Testis (tissue), 2 donors: ENCODE results near the gene ELOVL3.
"Not testable (repeated sequence)": the region's sequence is repeated elsewhere in the genome, so short reads cannot be mapped to it uniquely, and the experiment has no call there.

Source experiments
- POLR2A ChIP-seq: fragments of 450-650 bp; IDR thresholded peaks from one replicate; pipeline ENCODE4 v1.6.1; 2017; ENCODE audit warnings: antibody characterized with exemption, mild to moderate bottlenecking, moderate library complexity
- TF ChIP-seq, protein P1 (sequence below), 3 experiments: fragments of 450-650 bp in 2 of 3; fragments of 200-600 bp in 1 of 3; sonication (generic) in 1 of 3; IDR thresholded peaks; one replicate each; pipeline ENCODE4 v1.5.1; 2016 to 2019; ENCODE audit warnings: antibody characterized with exemption in 3 of 3, mild to moderate bottlenecking in 2 of 3, moderate library complexity in 1 of 3

GRCh38 chr10:102188941-102189898 is 36.9 kb upstream of the ELOVL3 start:
- TF ChIP-seq, protein P1, sequence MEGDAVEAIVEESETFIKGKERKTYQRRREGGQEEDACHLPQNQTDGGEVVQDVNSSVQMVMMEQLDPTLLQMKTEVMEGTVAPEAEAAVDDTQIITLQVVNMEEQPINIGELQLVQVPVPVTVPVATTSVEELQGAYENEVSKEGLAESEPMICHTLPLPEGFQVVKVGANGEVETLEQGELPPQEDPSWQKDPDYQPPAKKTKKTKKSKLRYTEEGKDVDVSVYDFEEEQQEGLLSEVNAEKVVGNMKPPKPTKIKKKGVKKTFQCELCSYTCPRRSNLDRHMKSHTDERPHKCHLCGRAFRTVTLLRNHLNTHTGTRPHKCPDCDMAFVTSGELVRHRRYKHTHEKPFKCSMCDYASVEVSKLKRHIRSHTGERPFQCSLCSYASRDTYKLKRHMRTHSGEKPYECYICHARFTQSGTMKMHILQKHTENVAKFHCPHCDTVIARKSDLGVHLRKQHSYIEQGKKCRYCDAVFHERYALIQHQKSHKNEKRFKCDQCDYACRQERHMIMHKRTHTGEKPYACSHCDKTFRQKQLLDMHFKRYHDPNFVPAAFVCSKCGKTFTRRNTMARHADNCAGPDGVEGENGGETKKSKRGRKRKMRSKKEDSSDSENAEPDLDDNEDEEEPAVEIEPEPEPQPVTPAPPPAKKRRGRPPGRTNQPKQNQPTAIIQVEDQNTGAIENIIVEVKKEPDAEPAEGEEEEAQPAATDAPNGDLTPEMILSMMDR (IDR thresholded peaks at IDR 0.05) = not testable (repeated sequence)
- not testable (repeated sequence) for TF ChIP-seq POLR2A
